ENCODE data around the gene WBP4. TPM values are rescaled to one million over a fixed set of nuclear protein-coding genes. Genes with fewer than 3 reads are reported as not detected.

WBP4 gene
- total RNA-seq, 6 experiments from 2014 or later: 3.8 to 6.9 (median 4.6) TPM

DNA sequence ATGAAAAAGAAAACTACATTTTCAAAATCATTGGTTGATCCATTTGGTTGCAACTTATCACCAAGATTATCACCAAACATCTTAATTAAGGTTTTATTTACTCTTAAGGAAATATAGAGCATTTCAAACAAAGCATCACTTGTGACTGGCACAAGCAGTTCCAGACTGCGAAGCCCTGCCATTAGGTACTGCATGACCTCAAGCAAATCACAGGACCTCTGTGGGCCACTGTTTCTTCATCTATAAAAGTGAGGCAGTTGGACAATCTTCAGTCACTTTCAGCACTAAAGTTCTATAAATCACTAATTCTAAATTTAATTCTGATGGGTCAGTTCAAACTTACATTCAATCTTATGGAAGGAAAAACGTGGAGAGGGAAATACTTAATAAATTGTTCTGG, 44.1 kb upstream of the WBP4 start:
- TF ChIP-seq CTCF (IDR thresholded peaks at IDR 0.05): no peak
- TF ChIP-seq POLR2A (IDR thresholded peaks at IDR 0.05): no peak

GRCh38 chr13:41017817-41018601, 43.3 kb upstream of the WBP4 start:
- DNase-seq (no peak), ATAC-seq (peak; percentile 44 to 61 (median 56))
- H3K4me1 ChIP-seq: peaks cover 0 to 29% (median 10%) of the 10 kb centered on the region in 4 donors
- 24% methylated on average over 3 of the region's 3 CpGs for WGBS (ENCODE audit: insufficient coverage, low coverage, low lambda C conversion rate, missing lambda C conversion rate)
- H3K4me3 ChIP-seq: peak overlapping the region in 2 of 3 donors; percentile 2 to 20
- H3K27ac ChIP-seq: peak overlapping the region; percentile 58 to 73 (median 65)
- intact Hi-C loops (cut with DNase I): no loop called here
- no peaks in the 10 kb centered on the region for H3K9me3 ChIP-seq
- H3K36me3 ChIP-seq: no peaks in the 10 kb centered on the region
- H3K27me3 ChIP-seq: no peaks in the 10 kb centered on the region
- TF ChIP-seq POLR2A (IDR thresholded peaks at IDR 0.05) (no peak), CTCF (IDR thresholded peaks at IDR 0.05) (no peak)

More for the DNA sequence above, 44.1 kb upstream of the WBP4 start:
- Histone ChIP-seq H3K9me3 (no peaks in the 10 kb centered on the region), H3K36me3 (no peaks in the 10 kb centered on the region), H3K27ac (peak overlapping the region; percentile 58 to 73 (median 65)), H3K4me3 (peak overlapping the region in 2 of 3 donors; percentile 2 to 16), H3K4me1 (peaks cover 0 to 29% (median 10%) of the 10 kb centered on the region in 4 donors), H3K27me3 (no peaks in the 10 kb centered on the region)
- DNase-seq (no peak), ATAC-seq (peak in 3 of 4 donors; percentile 37 to 54 (median 39))
- intact Hi-C loops (cut with DNase I): no loop called here
- 20% methylated on average over 2 of the region's 2 CpGs for WGBS (ENCODE audit: insufficient coverage, low coverage, low lambda C conversion rate, missing lambda C conversion rate)

DNA sequence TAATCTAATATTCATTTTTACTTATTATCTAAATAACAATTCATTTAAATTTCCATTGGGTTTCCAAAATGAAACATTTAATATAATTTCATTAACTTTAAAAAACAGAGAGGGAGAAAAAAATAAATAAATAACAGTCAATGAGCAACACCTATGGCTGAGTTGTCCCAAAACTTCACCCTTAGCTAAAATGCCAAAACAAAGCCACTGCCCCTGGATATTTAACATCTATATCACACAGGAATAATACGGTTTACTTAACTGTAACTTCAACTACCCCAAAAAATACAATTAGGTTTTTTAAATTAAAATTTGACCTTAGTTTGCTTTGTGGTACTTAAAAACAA, 42.7 kb upstream of the WBP4 start:
- no peaks in the 10 kb centered on the region for H3K36me3 ChIP-seq
- 50% methylated on average over 1 of the region's 1 CpG for WGBS (ENCODE audit: insufficient coverage, low coverage, low lambda C conversion rate, missing lambda C conversion rate)
- no peaks in the 10 kb centered on the region for H3K9me3 ChIP-seq
- peak overlapping the region in 2 of 3 donors; percentile 12 to 20 for H3K4me3 ChIP-seq
- H3K27ac ChIP-seq: peak overlapping the region; percentile 58 to 73 (median 65)
- H3K4me1 ChIP-seq: peaks cover 0 to 33% (median 10%) of the 10 kb centered on the region in 4 donors
- TF ChIP-seq POLR2A (IDR thresholded peaks at IDR 0.05): no peak
- no peak for TF ChIP-seq CTCF (IDR thresholded peaks at IDR 0.05)
- DNase-seq (no peak), ATAC-seq (no peak)
- intact Hi-C loops (cut with DNase I): no loop called here
- H3K27me3 ChIP-seq: no peaks in the 10 kb centered on the region

DNA sequence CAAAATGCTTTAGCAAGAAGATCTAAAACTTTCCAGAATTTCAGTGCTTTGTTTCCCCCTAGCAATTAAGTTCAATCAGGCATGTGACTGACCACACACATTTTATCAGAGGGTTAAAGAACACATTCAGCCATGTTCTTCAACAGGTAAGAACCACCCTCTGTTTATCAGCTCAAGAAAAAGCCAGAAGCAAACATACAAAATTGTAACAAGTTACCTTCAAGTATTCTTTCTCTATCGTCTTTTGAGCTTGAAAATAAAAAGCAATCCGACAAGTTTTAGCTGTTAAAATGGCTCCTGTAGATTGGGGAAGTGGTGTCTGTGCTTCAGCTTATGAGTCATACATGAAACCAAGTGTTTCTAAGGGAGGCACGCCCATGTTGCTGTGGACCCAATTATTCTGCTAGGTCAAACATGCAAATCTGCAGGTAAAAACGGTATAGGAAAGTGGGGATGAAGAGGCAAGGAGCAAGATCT, 42.3 kb upstream of the WBP4 start, which contains the start of gene ELF1:
TSS of gene ELF1 (minus strand) at position 306 of the 477 bp plus-strand sequence. CDS start 37,262 bp downstream, outside the sequence.
- DNase-seq (no peak), ATAC-seq (peak; percentile 70 to 83 (median 70))
- H3K9me3 ChIP-seq: no peaks in the 10 kb centered on the region
- peaks cover 0 to 33% (median 10%) of the 10 kb centered on the region in 4 donors for H3K4me1 ChIP-seq
- WGBS (ENCODE audit: insufficient coverage, low coverage, low lambda C conversion rate, missing lambda C conversion rate): 13% methylated on average over 4 of the region's 4 CpGs
- intact Hi-C loops (cut with DNase I): no loop called here
- peak within 1 kb of the TSS in 2 of 3 donors; percentile 12 to 20 for H3K4me3 ChIP-seq
- H3K27me3 ChIP-seq: no peaks in the 10 kb centered on the region
- peak within 1 kb of the TSS; percentile 58 to 73 (median 65) for H3K27ac ChIP-seq
- TF ChIP-seq CTCF (IDR thresholded peaks at IDR 0.05) (no peak), POLR2A (IDR thresholded peaks at IDR 0.05) (peak; percentile 16)
- no peaks in the 10 kb centered on the region for H3K36me3 ChIP-seq

Data from right lobe of liver (tissue), 6 donors.